Central memory CD8-positive, alpha-beta T cell (primary cell): ENCODE results near the gene RBM5.

Source experiments
- ATAC-seq: fragments of 150-1000 bp; cut with Tn5 transposase; replicated peaks from 2 replicates; pipeline ENCODE4 v1.10.0; 2022; ENCODE audit warnings: mild to moderate bottlenecking, moderate FRiP score, moderate number of reproducible peaks; ENCODE audit not compliant: poor library complexity, severe bottlenecking; ENCODE audit errors: extremely low read depth
- DNase-seq, 2 donors: peaks; one replicate each; pipeline ENCODE4 v3.0.0; 2021; ENCODE audit warnings: low spot score in 2 of 2
- H3K27ac Mint-ChIP-seq: one replicate; pipeline ENCODE4 v1.8.0; 2022; ENCODE audit warnings: low read depth, mild to moderate bottlenecking, moderate library complexity, mixed read lengths
- H3K27me3 Mint-ChIP-seq: one replicate; pipeline ENCODE4 v1.8.0; 2022; ENCODE audit warnings: mixed read lengths
- H3K36me3 Mint-ChIP-seq: one replicate; pipeline ENCODE4 v1.8.0; 2022; ENCODE audit warnings: mild to moderate bottlenecking, moderate library complexity, mixed read lengths; ENCODE audit not compliant: insufficient read depth
- H3K4me1 Mint-ChIP-seq: one replicate; pipeline ENCODE4 v1.8.0; 2022; ENCODE audit warnings: mixed read lengths
- H3K4me3 Mint-ChIP-seq: one replicate; pipeline ENCODE4 v1.8.0; 2022; ENCODE audit warnings: mild to moderate bottlenecking, moderate library complexity, mixed read lengths
- H3K9me3 Mint-ChIP-seq: one replicate; pipeline ENCODE4 v1.8.0; 2022; ENCODE audit warnings: mixed read lengths

Gene RBM5

GRCh38 chr3:50150863-50151686 lies 62.4 kb downstream of the RBM5 start:
- H3K9me3 Mint-ChIP-seq, result no peaks in the 10 kb centered on the region
- H3K36me3 Mint-ChIP-seq, result peaks cover 3% of the 10 kb centered on the region
- DNase-seq, result no peak
- H3K27me3 Mint-ChIP-seq, result peaks cover 24% of the 10 kb centered on the region
- no peak overlapping the region for H3K4me3 Mint-ChIP-seq
- no peak for ATAC-seq
- H3K4me1 Mint-ChIP-seq, result peaks cover 16% of the 10 kb centered on the region
- H3K27ac Mint-ChIP-seq, result no peak overlapping the region

- Mint-ChIP-seq H3K27me3 (peaks cover 30% of the 10 kb centered on the region), H3K4me1 (peaks cover 21% of the 10 kb centered on the region), H3K36me3 (peaks cover 2% of the 10 kb centered on the region), H3K9me3 (no peaks in the 10 kb centered on the region), H3K27ac (no peak overlapping the region), H3K4me3 (no peak overlapping the region)
- no peak for DNase-seq
- ATAC-seq, result no peak
Observed at GRCh38 chr3:50151728-50152127, 63.0 kb downstream of the RBM5 start.

- Mint-ChIP-seq H3K27ac (no peak overlapping the region), H3K36me3 (peaks cover 4% of the 10 kb centered on the region), H3K27me3 (peaks cover 44% of the 10 kb centered on the region), H3K4me3 (peak overlapping the region; percentile 83), H3K9me3 (no peaks in the 10 kb centered on the region), H3K4me1 (peaks cover 21% of the 10 kb centered on the region)
- ATAC-seq (no peak), DNase-seq (no peak)
Observed at GRCh38 chr3:50153782-50154475, 65.2 kb downstream of the RBM5 start.

- peaks cover 4% of the 10 kb centered on the region for H3K36me3 Mint-ChIP-seq
- peaks cover 44% of the 10 kb centered on the region for H3K27me3 Mint-ChIP-seq
- DNase-seq, result peak in 1 of 2 donors; percentile 15
- H3K4me3 Mint-ChIP-seq, result peak overlapping the region; percentile 83
- H3K9me3 Mint-ChIP-seq, result no peaks in the 10 kb centered on the region
- no peak overlapping the region for H3K27ac Mint-ChIP-seq
- peaks cover 21% of the 10 kb centered on the region for H3K4me1 Mint-ChIP-seq
- peak; percentile 44 for ATAC-seq
Observed at GRCh38 chr3:50154476-50154839, 65.7 kb downstream of the RBM5 start.

- H3K27ac Mint-ChIP-seq, result no peak within 1 kb of the TSS
- DNase-seq (peak; percentile 21 to 23), ATAC-seq (peak; percentile 91)
- no peaks in the 10 kb centered on the region for H3K9me3 Mint-ChIP-seq
- H3K27me3 Mint-ChIP-seq, result peaks cover 44% of the 10 kb centered on the region
- peaks cover 4% of the 10 kb centered on the region for H3K36me3 Mint-ChIP-seq
- H3K4me3 Mint-ChIP-seq, result peak within 1 kb of the TSS; percentile 83
- peaks cover 21% of the 10 kb centered on the region for H3K4me1 Mint-ChIP-seq
Observed at GRCh38 chr3:50154840-50155490, 66.2 kb downstream of the RBM5 start, which contains the start of gene SEMA3F. Gene SEMA3F, plus strand, starts transcription at chr3:50155324. Its CDS starts 4,299 bp downstream, at chr3:50159623.

GRCh38 chr3:50155491-50155878 lies 66.8 kb downstream of the RBM5 start:
- H3K27ac Mint-ChIP-seq, result no peak overlapping the region
- peaks cover 4% of the 10 kb centered on the region for H3K36me3 Mint-ChIP-seq
- no peaks in the 10 kb centered on the region for H3K9me3 Mint-ChIP-seq
- peaks cover 21% of the 10 kb centered on the region for H3K4me1 Mint-ChIP-seq
- DNase-seq (no peak), ATAC-seq (no peak)
- H3K4me3 Mint-ChIP-seq, result peak overlapping the region; percentile 70
- peaks cover 44% of the 10 kb centered on the region for H3K27me3 Mint-ChIP-seq

GRCh38 chr3:50155891-50156290 lies 67.2 kb downstream of the RBM5 start:
- ATAC-seq (no peak), DNase-seq (no peak)
- Mint-ChIP-seq H3K9me3 (no peaks in the 10 kb centered on the region), H3K4me1 (peaks cover 21% of the 10 kb centered on the region), H3K27me3 (peaks cover 44% of the 10 kb centered on the region), H3K4me3 (peak overlapping the region; percentile 70), H3K36me3 (peaks cover 4% of the 10 kb centered on the region), H3K27ac (no peak overlapping the region)

- ATAC-seq (no peak), DNase-seq (no peak)
- H3K9me3 Mint-ChIP-seq, result no peaks in the 10 kb centered on the region
- H3K4me1 Mint-ChIP-seq, result peaks cover 21% of the 10 kb centered on the region
- H3K27ac Mint-ChIP-seq, result no peak overlapping the region
- H3K27me3 Mint-ChIP-seq, result peaks cover 44% of the 10 kb centered on the region
- peaks cover 4% of the 10 kb centered on the region for H3K36me3 Mint-ChIP-seq
- no peak overlapping the region for H3K4me3 Mint-ChIP-seq
Observed at GRCh38 chr3:50156549-50157493, 68.1 kb downstream of the RBM5 start.

GRCh38 chr3:50157827-50158529 lies 69.3 kb downstream of the RBM5 start:
- ATAC-seq (no peak), DNase-seq (no peak)
- peaks cover 43% of the 10 kb centered on the region for H3K27me3 Mint-ChIP-seq
- peaks cover 4% of the 10 kb centered on the region for H3K36me3 Mint-ChIP-seq
- H3K27ac Mint-ChIP-seq, result no peak overlapping the region
- no peaks in the 10 kb centered on the region for H3K9me3 Mint-ChIP-seq
- H3K4me3 Mint-ChIP-seq, result no peak overlapping the region
- peaks cover 21% of the 10 kb centered on the region for H3K4me1 Mint-ChIP-seq

GRCh38 chr3:50158530-50159146 lies 69.9 kb downstream of the RBM5 start:
- no peak overlapping the region for H3K27ac Mint-ChIP-seq
- no peak for DNase-seq
- H3K4me3 Mint-ChIP-seq, result no peak overlapping the region
- H3K36me3 Mint-ChIP-seq, result peaks cover 4% of the 10 kb centered on the region
- H3K4me1 Mint-ChIP-seq, result peaks cover 19% of the 10 kb centered on the region
- no peaks in the 10 kb centered on the region for H3K9me3 Mint-ChIP-seq
- H3K27me3 Mint-ChIP-seq, result peaks cover 36% of the 10 kb centered on the region
- no peak for ATAC-seq

GRCh38 chr3:50160561-50160983 lies 71.9 kb downstream of the RBM5 start:
- Mint-ChIP-seq H3K27ac (no peak overlapping the region), H3K4me1 (peaks cover 10% of the 10 kb centered on the region), H3K36me3 (peaks cover 4% of the 10 kb centered on the region), H3K27me3 (peaks cover 25% of the 10 kb centered on the region), H3K4me3 (no peak overlapping the region), H3K9me3 (no peaks in the 10 kb centered on the region)
- DNase-seq (no peak), ATAC-seq (no peak)
